Measurements from ENCODE around the gene MYMK. TPM values are rescaled to one million over a fixed set of nuclear protein-coding genes. Genes with fewer than 3 reads are reported as not detected.

Gene MYMK
- total RNA-seq, 1 donor from 2014 or later, result not detected

DNA sequence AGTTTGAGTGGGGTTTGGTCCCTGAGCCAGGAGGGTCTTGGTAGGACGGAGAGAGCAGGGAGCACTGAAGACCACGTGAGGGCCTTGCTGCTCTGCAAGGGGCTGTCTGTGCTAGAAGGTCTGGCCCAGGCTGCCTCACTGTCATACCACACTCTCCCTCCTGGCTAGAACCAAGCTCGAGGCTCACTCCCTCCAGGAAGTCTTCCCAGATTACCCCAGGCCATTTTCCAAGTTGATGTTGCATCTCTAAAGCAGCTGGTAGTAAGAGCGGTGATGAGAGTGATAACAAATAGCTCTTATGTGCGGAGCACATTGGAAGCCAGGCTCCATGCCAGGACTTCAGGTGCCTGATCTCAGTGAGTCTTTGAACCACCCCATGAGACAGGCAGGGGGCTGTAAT is 6.6 kb downstream of the MYMK start:
- no peaks in the 10 kb centered on the region for H3K9me3 ChIP-seq
- intact Hi-C loops (cut with DNase I), result no loop called here
- no peaks in the 10 kb centered on the region for H3K36me3 ChIP-seq
- no peak overlapping the region for H3K4me3 ChIP-seq
- no peak overlapping the region for H3K27ac ChIP-seq
- H3K27me3 ChIP-seq, result no peaks in the 10 kb centered on the region
- no peaks in the 10 kb centered on the region for H3K4me1 ChIP-seq
- TF ChIP-seq, protein P1, sequence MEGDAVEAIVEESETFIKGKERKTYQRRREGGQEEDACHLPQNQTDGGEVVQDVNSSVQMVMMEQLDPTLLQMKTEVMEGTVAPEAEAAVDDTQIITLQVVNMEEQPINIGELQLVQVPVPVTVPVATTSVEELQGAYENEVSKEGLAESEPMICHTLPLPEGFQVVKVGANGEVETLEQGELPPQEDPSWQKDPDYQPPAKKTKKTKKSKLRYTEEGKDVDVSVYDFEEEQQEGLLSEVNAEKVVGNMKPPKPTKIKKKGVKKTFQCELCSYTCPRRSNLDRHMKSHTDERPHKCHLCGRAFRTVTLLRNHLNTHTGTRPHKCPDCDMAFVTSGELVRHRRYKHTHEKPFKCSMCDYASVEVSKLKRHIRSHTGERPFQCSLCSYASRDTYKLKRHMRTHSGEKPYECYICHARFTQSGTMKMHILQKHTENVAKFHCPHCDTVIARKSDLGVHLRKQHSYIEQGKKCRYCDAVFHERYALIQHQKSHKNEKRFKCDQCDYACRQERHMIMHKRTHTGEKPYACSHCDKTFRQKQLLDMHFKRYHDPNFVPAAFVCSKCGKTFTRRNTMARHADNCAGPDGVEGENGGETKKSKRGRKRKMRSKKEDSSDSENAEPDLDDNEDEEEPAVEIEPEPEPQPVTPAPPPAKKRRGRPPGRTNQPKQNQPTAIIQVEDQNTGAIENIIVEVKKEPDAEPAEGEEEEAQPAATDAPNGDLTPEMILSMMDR (IDR thresholded peaks at IDR 0.05), result no peak
- TF ChIP-seq POLR2A (IDR thresholded peaks at IDR 0.05) (no peak), POLR2AphosphoS5 (IDR thresholded peaks at IDR 0.05; ENCODE audit: insufficient read depth in 1 of 2, low read depth in 1 of 2) (no peak)
- no peak for DNase-seq (ENCODE audit: extremely low spot score in 2 of 2)

DNA sequence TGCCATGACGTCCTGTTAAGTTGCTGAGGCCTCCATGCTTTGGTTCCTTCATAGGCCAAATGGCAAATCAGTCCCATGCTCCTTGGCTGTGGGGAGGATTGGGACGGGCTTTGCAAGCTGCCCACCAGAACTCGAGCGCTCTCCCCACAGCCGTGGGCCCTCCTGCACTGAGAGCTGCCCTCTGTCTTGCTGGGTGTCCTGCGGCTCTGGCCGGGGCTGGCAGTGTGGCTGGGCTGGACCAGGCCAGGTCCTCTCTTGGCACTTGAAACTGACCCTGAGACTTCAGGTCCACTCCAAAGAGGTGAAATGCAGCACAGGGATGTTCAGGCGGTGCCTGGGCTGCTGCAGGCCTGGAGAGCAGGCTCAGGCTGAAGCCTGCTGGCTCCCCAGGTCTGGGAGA is 7.0 kb downstream of the MYMK start:
- DNase-seq (ENCODE audit: extremely low spot score in 2 of 2), result no peak
- Histone ChIP-seq H3K9me3 (no peaks in the 10 kb centered on the region), H3K4me1 (no peaks in the 10 kb centered on the region), H3K27me3 (no peaks in the 10 kb centered on the region), H3K27ac (no peak overlapping the region), H3K36me3 (no peaks in the 10 kb centered on the region), H3K4me3 (no peak overlapping the region)
- TF ChIP-seq POLR2AphosphoS5 (IDR thresholded peaks at IDR 0.05; ENCODE audit: insufficient read depth in 1 of 2, low read depth in 1 of 2), result no peak
- TF ChIP-seq, protein P1 (IDR thresholded peaks at IDR 0.05), result no peak
- TF ChIP-seq POLR2A (IDR thresholded peaks at IDR 0.05), result no peak
- intact Hi-C loops (cut with DNase I), result no loop called here

DNA sequence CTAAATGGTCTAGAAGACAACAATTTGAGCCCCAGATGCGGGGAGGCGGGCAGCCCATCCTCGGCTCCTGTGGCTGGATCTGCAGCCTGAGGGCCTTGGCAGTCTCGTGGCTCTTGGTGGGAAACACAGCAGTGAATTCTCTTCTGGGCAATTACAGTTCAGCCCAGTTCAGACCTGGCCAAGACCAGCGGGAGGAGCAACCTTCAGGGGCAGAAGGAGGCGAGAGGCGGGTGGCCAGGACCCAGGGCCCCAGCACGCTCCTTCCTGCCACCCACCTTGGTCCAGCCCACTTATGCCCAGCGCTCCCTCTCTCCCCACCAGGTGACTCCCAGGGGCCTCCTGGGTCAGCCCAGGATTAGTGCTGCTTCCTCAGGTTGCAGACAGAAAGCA is 7.8 kb downstream of the MYMK start:
- no peak overlapping the region for H3K4me3 ChIP-seq
- no peaks in the 10 kb centered on the region for H3K9me3 ChIP-seq
- no peaks in the 10 kb centered on the region for H3K36me3 ChIP-seq
- no peaks in the 10 kb centered on the region for H3K27me3 ChIP-seq
- no peak for DNase-seq (ENCODE audit: extremely low spot score in 2 of 2)
- no peak overlapping the region for H3K27ac ChIP-seq
- no peaks in the 10 kb centered on the region for H3K4me1 ChIP-seq
- intact Hi-C loops (cut with DNase I), result no loop called here
- TF ChIP-seq POLR2AphosphoS5 (IDR thresholded peaks at IDR 0.05; ENCODE audit: insufficient read depth in 1 of 2, low read depth in 1 of 2) (no peak), POLR2A (IDR thresholded peaks at IDR 0.05) (no peak)
- TF ChIP-seq, protein P1 (IDR thresholded peaks at IDR 0.05), result no peak

DNA sequence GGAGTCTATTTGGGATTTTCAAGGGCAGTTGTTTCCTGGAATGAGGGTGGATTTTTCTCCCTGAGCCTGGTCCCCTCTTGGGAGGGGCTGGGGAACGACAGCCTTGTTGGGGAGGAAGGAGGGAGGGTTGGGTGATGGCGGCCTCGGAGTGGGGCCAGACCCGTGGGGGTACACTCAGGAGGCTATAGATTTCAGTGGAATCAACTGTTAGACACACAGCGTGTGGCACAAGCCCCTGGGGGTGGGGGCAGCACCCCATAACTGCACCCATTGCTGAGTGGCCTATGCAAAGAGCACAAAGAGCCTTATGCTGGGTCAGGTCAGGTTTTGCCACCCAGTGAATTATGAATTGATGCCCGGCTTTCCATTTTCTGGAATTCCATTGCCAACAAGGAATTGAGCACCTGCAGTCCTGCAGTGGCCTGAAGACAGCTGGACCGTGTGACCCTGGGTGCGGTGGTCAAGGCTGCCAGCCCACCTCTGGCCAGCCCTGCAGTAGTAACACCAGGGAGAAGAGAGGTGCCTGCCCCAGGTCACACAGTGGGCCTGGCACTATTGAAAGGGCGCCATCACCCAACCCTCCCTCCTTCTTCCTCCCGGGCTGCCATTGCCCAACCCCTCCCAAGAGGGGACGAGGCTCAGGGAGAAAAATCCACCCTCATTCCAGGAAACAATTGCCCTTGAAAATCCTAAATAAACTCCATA is 8.4 kb downstream of the MYMK start:
- no peak overlapping the region for H3K27ac ChIP-seq

More for the DNA sequence above, 8.4 kb downstream of the MYMK start:
- Histone ChIP-seq H3K4me3 (no peak overlapping the region), H3K4me1 (no peaks in the 10 kb centered on the region), H3K9me3 (no peaks in the 10 kb centered on the region), H3K36me3 (no peaks in the 10 kb centered on the region), H3K27me3 (no peaks in the 10 kb centered on the region)
- intact Hi-C loops (cut with DNase I), result no loop called here
- TF ChIP-seq POLR2AphosphoS5 (IDR thresholded peaks at IDR 0.05; ENCODE audit: insufficient read depth in 1 of 2, low read depth in 1 of 2) (no peak), POLR2A (IDR thresholded peaks at IDR 0.05) (no peak)
- TF ChIP-seq, protein P1 (IDR thresholded peaks at IDR 0.05), result no peak
- no peak for DNase-seq (ENCODE audit: extremely low spot score in 2 of 2)
